AG04450 (cell line): Measurements from ENCODE around the gene UMODL1. TPM values are rescaled to one million over a fixed set of nuclear protein-coding genes. Genes with fewer than 3 reads are reported as not detected.
A peak's percentile ranks its signal among the peaks of the same experiment; 100 is the strongest.

ENCODE experiments used
- CTCF ChIA-PET: fragments of 300-600, 350-600 bp; formaldehyde crosslinking; extraction: SDS; loops from one replicate; lab custom pipeline; 2022; ENCODE audit warnings: antibody characterized with exemption, inconsistent platforms; lab: Charles Lee
- POLR2A ChIA-PET: fragments of 350-600 bp; formaldehyde crosslinking; extraction: SDS; loops from one replicate; lab custom pipeline; 2021; ENCODE audit warnings: antibody characterized with exemption, inconsistent platforms; lab: Yijun Ruan, JAX
- DNase-seq: peaks from one replicate; pipeline ENCODE4 v3.0.0-alpha.2; 2011; ENCODE audit warnings: low read depth, low spot score
- H3K27ac ChIP-seq: one replicate; pipeline ENCODE4 v1.5.1; 2012; ENCODE audit warnings: low read depth, low read length, control low read depth
- H3K27me3 ChIP-seq: one replicate; pipeline ENCODE4 v1.6.0; 2012; ENCODE audit warnings: low read length; ENCODE audit not compliant: control insufficient read depth, insufficient read depth
- H3K4me3 ChIP-seq: 2 replicates; pipeline ENCODE4 v1.5.1; 2011; ENCODE audit warnings: mild to moderate bottlenecking, low read depth, low read length, control low read depth
- H3K9me3 ChIP-seq: 2 replicates; pipeline ENCODE4 v1.5.1; 2012; ENCODE audit warnings: low read length; ENCODE audit not compliant: control insufficient read depth, insufficient read depth
- polyA plus RNA-seq: library from polyadenylated mRNA; depleted of rRNA; stranded (reverse); fragments of >200 nt; gene quantifications from 2 replicates; pipeline ENCODE4 v1.2.3, GENCODE V29; 2011
- TF ChIP-seq, protein P1 (sequence below): IDR thresholded peaks from 2 replicates; pipeline ENCODE4 v1.5.1; 2011; ENCODE audit warnings: low read depth, low read length, control low read depth, inconsistent platforms

The UMODL1 gene
- polyA plus RNA-seq, 1 experiment, result 0.09 TPM

DNA sequence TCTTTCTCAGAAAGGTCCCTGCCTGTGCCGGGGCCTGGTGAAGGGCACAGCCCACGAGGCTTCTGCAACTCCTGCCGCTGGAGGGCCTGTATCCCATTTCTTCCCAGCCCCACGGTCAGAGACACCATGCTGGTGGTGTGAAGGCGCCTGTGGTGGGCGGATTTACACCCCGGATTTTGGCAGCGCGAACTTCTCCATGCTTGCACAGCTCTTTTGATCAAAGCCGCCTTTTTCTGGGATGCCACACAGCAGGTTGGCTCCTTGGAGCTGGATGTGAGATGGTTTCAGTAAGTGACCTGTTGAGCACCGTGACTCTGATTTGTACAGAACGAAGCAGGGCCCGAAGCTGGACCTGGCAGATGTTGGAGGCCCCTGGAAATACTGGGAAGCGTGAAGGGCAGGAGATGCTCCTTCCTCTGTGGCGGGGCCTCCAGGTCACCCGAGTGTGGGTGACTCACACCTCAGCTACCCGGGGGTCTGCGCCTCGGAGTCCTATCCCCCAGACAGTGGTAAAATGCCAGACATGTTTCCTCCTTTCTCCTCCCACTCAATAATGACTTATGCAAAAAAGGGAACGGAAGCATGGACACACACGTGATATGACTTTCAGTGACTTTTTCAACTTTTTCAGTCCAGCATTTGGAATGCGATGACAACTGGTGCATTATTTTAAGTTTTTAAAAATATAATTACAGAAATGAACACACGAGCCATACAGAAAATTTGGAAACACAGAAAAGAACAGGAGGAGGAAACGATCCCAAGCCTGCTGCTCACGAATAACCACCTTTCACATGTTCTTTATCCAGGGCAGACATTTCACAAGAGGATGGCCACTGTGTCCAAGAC is 9.0 kb downstream of the UMODL1 start:
- no peak for DNase-seq
- CTCF ChIA-PET, result no interaction called here

DNA sequence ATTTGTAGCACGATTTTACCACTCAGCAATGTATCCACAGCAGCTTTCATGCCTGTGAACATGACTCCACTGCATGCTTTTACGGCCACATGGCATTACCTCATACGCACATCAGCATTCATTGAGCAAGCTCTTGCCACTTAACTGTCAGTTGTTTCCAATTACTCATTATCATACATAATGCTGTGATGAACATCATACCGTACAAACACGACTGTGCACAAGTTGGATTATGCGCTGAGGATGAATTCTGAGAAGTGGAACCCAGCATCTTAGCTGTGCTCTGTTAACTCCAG is 9.6 kb downstream of the UMODL1 start:
- no peak overlapping the region for H3K4me3 ChIP-seq
- POLR2A ChIA-PET, result interaction anchor here (0.7 to 1.4 kb wide), 3 partner anchors 35 to 149 kb away, joined by 3 to 4 read pairs (median 3); no protein-coding TSS in a partner anchor
- peak; percentile 68 for DNase-seq
- H3K27ac ChIP-seq, result peak overlapping the region; percentile 11
- CTCF ChIA-PET, result no interaction called here
- H3K27me3 ChIP-seq, result peaks cover 14% of the 10 kb centered on the region
- H3K9me3 ChIP-seq, result no peaks in the 10 kb centered on the region; the same call in 1 of the 2 replicates
- TF ChIP-seq, protein P1, sequence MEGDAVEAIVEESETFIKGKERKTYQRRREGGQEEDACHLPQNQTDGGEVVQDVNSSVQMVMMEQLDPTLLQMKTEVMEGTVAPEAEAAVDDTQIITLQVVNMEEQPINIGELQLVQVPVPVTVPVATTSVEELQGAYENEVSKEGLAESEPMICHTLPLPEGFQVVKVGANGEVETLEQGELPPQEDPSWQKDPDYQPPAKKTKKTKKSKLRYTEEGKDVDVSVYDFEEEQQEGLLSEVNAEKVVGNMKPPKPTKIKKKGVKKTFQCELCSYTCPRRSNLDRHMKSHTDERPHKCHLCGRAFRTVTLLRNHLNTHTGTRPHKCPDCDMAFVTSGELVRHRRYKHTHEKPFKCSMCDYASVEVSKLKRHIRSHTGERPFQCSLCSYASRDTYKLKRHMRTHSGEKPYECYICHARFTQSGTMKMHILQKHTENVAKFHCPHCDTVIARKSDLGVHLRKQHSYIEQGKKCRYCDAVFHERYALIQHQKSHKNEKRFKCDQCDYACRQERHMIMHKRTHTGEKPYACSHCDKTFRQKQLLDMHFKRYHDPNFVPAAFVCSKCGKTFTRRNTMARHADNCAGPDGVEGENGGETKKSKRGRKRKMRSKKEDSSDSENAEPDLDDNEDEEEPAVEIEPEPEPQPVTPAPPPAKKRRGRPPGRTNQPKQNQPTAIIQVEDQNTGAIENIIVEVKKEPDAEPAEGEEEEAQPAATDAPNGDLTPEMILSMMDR, result no peak

More for the DNA sequence above, 9.0 kb downstream of the UMODL1 start:
- TF ChIP-seq, protein P1, result no peak
- H3K9me3 ChIP-seq, result no peaks in the 10 kb centered on the region; the same call in 1 of the 2 replicates
- POLR2A ChIA-PET, result interaction anchor here (0.7 to 0.9 kb wide), 2 partner anchors 34 to 148 kb away, joined by 3 read pairs; no protein-coding TSS in a partner anchor
- no peak overlapping the region for H3K4me3 ChIP-seq
- no peak overlapping the region for H3K27ac ChIP-seq
- H3K27me3 ChIP-seq, result peaks cover 14% of the 10 kb centered on the region

DNA sequence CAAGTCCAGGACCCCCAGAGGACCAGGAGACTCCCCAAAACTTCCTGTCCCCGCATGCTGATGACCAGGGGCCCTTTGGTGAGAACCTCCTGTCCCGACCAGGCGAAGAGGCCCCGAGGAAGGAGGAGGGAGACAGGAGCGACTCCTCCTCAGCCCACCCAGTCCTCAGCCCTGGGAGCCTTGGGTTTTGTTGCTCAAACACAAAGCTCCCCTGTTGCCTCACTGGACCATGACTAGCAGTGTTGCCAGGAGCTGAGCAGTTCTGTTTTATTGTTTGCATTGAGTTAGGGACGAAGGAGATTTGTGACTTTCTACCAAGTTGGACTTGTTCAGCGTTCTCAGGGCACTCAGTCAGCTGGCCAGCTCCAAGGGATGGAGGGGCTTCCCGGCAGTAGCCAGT is 10.0 kb downstream of the UMODL1 start:
- no peak for DNase-seq
- no peaks in the 10 kb centered on the region; the same call in 1 of the 2 replicates for H3K9me3 ChIP-seq
- POLR2A ChIA-PET, result interaction anchor here (0.9 to 1.4 kb wide), 2 partner anchors 41 to 149 kb away, joined by 3 to 4 read pairs; no protein-coding TSS in a partner anchor
- TF ChIP-seq, protein P1, result no peak
- peak overlapping the region; percentile 11 for H3K27ac ChIP-seq
- CTCF ChIA-PET, result no interaction called here
- no peak overlapping the region for H3K4me3 ChIP-seq
- H3K27me3 ChIP-seq, result peaks cover 14% of the 10 kb centered on the region

DNA sequence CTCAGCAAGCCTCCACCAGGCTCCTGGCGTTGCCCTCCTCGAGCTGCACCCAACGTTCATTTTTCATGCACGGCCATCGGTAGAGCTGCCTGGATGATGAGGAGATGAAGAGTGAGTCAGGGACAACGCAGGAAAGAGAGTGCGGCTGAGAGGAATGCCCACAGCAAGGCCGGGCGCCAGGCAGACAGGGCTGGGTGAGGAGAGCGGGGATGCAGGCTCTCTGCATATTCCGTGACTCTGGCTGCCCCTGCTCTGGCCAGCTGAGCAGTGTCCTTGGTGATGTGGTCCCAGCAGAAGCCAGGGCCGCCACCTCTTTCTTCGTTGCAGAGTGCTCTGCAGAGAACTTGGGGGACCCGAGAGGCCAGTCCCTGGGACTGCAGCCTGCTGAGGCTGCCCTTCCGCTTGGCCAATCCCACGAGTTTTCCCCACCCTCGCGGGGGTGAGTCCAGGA is 10.8 kb downstream of the UMODL1 start:
- Histone ChIP-seq H3K27ac (no peak overlapping the region), H3K4me3 (no peak overlapping the region), H3K27me3 (peaks cover 14% of the 10 kb centered on the region), H3K9me3 (no peaks in the 10 kb centered on the region; the same call in 1 of the 2 replicates)
- ChIA-PET POLR2A (interaction anchor here (1.4 to 1.5 kb wide), 2 partner anchors 15 to 42 kb away, joined by 4 read pairs; no protein-coding TSS in a partner anchor), CTCF (interaction anchor here (1.4 kb wide), 1 partner anchor 26 kb away, joined by 4 read pairs; no protein-coding TSS in a partner anchor)
- no peak for DNase-seq
- TF ChIP-seq, protein P1, result no peak
